NOMO-1 treated with DMSO at 0.1 percent for 48 hours (cell line): Measurements from ENCODE around the gene MOB4.
"Not testable (repeated sequence)": the region's sequence is repeated elsewhere in the genome, so short reads cannot be mapped to it uniquely, and the experiment has no call there.

Experiments used
- DNase-seq: peaks from one replicate; lab custom pipeline; 2025; ENCODE audit not compliant: unreplicated experiment; lab: John Stamatoyannopoulos, UW

The MOB4 gene

DNA sequence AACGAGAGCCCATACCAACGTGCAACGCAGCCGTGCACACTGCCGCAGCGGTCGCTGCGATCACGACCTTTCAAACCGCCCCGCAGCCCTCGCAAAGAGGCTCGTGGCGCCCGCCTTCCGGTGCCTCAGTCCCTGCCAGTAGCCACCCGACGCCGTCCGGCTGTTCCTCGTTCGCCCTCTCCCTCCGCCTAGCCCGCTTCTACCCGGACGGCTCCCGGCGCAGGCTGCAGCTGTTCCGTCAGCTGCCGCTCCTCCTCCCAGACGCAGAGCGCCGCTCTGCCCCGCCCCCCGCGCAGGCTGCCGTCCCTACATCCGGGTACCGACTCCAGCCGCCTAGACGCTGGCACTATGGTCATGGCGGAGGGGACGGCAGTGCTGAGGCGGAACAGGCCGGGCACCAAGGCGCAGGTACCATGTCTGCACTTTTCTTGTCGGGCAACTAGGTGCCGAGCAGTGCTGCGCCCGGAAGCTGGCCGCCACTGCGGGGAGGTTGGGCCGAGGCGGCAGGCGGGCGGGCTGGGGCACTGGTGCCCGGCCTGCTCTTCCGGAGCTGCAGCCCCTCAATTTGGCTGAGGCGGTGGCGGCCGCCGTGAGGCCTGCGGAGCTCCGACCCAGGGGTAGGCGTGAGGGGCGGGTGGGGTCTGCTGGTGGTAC, at the start of gene MOB4:
Gene MOB4, plus strand, starts transcription at position 328 of the 654 bp plus-strand sequence. Its CDS starts 21 bp downstream, at position 349.
- peak; percentile 95 for DNase-seq

DNA sequence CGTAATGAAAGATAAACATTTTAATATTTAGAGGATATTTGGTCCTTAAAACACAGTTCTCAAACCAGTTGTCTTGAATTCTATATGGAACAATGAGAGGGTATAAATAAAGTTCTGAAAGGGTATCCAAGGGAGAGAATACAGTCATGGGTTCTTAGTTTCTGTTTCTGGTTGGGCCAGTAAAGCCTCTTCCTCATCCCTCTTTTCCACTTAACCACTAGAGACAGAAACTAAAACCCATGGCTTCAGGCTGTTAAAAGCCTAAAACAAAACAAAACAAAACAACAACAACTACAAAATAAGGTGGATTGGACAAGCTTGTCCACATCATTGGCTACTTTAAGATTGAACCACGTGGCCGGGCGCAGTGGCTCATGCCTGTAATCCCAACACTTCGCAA, 43.7 kb upstream of the MOB4 start:
- DNase-seq, result no peak

DNA sequence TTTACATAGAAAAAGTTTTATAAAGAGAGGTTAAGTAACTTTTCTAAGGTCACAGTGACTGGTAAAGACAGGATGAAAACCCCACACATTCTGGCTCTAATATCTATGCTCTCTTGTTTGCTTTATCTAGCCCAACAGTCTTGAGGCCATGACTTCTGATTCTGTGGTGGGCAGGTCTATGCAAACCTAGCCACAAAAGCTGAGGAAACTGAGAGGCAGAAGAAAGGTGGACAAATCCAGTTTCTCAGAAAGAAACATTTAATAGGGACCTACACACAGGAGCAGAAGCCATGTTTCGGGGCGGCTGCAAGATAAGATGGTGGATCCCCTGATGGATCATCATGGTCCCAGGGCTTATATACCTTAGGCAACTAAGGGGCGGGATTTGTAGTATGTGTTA, 38.1 kb upstream of the MOB4 start:
- DNase-seq, result no peak

DNA sequence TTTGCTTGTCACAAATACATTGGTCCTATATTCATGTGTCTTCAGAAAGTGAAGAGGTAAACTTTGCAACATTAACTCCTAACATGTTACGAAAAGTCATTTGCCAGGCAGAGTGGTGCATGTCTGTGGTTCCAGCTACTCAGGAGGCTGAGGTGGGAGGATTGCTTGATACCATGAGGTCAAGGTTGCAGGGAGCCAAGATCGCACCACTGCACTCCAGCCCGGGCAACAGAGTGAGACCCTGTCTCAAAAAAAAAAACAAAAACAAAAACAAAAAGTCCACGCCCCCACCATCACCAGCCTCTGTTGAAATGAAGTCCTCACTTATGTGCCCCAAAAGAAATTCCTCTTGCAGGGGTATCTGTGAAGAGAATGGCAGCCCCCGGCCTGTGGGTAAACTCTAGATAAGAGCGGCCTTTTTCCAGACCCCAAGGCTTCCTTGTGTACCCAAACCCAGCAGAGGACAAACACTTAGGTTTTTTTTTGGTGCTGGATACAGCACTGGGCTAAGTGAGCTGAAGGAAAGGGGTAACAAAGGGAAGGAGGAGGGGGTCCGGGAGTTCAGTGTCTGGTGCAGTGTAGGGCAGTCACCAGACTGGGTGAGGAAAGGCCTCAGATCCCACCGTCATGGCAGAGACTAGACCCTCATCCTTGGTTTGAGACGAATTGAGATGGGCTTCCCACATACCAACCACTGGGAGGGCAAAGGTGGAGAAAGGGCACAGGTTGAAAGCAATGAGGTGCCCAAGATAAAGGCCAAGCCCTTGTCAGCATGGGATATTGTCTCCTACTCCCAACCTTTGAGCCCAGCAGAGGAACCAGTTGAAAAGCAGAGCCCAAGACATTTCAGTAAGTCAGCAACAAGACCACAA, 35.5 kb upstream of the MOB4 start:
- DNase-seq, result no peak

DNA sequence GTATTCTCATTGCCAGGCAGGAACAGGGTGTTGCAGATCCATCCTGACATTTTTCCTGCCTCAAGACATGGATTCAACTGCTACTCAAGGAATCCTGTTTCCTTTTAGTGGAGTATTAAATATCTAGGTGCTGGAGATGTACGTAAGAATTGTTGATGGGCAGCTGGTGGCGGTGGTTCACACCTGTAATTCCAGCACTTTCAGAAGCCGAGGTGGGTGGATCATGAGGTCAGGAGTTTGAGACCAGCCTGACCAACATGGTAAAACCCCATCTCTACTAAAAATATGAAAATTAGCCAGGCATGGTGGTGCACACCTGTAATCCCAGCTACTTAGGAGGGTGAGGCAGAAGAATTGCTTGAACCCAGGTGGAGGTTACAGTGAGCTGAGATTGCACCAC, 31.6 kb upstream of the MOB4 start:
- DNase-seq, result not testable (repeated sequence)

DNA sequence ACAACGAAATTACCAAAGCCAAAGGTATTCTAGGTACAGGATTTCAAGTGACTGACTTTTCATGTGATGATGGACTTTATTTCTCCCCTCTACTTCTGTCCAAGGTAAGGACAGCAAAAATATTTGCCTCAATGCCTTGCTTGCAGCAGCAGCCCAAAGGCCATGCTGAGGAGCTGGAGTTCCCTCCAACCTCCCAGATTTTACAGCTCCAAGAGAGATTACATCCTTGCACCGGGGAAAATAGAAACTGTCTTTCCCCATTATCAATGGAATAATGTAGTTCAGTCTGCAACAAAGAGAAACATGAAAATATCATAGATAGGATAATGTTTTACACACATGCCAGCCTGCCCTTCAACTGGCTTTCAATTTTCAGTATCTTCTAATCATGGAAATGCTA, 29.7 kb upstream of the MOB4 start:
- no peak for DNase-seq

DNA sequence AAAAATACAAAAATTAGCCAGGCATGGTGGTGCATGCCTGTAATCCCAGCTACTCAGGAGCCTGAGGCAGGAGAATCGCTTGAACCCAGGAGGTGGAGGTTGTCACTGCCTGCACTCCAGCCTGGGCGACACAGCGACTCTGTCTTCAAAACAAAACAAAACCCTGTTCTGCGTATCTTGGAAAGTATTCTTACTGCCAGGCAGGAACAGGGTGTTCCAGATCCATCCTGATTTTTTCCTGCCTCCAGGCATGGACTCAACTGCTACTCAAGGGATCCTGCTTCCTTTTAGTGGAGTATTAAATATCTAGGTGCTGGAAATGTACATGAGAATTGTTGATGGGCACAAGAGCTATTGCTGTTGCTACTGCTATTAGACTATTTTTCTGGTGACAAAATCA, 28.5 kb upstream of the MOB4 start:
- DNase-seq, result no peak

DNA sequence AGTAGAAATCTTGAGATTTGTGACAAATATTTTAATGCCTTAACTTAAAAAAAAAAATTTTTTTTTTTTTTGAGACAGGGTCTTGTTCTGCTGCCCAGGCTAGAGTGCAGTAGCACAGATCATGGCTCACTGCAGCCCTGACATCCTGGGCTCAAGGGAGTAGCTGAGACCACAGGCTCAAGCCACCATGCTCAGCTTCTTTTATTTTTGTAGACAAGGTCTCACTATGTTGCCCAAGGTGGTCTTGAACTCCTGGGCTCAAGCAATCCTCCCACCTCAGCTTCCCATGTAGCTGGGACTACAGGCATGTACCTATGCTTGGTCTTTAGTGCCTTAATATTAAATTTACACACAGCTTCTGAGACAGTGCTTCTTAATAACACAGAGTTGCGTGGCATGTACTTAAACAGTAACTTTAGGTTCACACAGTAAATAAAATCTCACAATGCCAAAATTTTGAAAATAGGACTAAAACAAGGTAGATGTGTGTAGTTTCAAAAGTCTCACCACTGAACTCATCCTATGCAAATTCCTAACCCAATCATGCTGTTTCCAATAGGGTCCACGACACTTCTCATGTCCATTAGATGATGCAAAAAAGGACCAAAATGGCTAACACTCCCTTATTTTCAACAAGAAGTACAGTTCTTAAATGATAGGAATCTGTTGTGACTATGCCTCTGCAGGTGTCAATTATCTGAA, 20.3 kb upstream of the MOB4 start:
- DNase-seq, result no peak

DNA sequence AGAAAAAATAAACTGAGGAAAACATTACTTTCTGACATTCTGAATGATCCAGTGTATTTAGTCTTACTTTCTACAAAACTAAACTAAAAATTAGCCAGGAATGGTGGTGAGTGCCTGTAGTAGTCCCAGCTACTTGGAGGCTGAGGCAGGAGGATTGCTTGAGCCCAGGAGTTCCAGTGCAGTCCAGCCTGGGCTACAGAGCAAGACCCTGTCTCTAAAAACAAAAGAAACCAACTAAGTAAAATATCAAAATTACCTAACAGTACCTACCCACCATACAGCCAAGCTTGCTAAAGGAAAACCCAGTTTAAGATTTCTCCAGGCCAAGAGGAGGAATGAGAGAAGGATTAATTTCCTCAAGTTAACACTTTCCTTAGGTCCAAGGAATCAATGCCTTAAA, 19.2 kb upstream of the MOB4 start:
- DNase-seq, result no peak

DNA sequence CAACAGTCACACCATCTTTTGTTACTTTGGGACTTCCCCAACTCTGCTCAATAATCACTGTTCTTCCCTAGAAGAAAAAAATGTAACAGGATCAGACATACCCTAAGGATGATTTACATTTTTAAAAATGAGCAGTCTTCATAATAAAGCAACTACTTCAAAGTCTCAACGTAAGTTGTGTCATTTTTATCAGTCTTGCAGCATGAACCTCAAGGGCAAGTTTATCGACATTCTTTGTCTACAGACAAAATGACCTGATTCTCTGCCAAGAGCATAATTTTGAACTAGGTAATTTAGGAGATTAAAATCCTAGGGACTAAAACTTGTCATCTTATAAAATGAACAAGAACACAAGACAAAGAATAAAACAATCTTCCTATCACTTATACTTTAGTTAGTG, 18.5 kb upstream of the MOB4 start:
- DNase-seq, result no peak

DNA sequence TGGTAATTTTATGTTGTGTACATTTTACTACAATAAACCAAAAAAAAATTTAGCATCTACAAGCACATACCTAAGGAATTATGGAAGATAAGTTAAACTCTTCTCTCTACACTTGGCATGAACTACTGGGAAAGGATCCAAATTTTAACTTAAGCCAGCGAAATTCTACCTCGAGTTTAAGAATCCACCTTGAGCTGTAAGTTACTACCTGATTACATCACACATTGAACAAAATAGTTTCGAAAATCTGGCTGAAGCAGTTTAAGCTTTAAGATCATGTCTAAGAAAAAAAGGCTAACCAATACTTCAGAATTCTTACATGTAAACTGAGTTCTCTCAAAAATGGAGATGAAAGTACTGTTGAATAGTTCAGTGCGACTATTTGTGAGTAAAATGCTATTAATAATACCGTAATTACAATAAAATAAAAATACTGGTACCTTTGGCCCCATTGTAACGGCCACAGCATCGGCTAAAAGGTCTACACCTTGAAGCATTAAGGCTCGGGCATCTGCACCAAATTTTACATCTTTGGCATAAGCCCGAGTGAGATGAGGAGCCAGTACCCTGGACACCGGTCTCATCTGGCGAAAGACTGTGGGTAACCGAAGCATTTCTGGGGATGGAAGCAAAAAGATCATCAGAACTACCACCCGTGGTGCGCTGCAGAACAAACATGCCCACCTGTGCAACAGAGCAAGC, 17.5 kb upstream of the MOB4 start:
- DNase-seq, result no peak

DNA sequence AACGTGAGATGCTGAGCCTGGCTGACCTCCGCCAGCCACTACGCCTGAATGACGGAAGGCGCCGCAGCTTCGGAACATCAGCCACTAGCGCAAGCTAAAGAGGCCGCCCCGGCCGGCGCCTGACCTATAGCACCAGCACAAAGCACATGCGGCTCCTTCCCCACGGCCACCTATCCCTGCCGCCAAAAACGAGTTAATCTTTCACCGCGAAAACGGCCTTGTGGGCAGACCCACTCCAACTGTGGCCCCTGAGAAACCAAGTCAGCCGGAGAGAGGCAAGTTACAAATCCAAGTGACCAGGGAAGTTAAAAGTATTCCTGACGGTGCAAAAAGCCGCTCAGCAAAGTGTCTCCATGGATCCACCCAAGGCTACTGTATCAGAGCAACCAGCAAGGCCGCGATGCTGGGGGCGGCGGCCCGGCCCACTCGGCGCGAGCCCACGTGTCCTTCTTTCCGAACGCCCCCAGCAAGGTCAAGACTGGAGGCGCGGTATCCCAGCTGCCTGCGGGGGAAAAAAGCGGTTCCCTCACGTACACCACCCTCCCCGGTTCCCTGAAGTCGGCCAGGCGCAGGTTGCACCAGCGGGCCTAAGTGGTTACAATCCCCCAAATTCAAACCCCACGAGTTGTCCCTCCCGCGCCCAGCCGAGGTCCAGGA, 16.8 kb upstream of the MOB4 start:
- peak; percentile 47 for DNase-seq

DNA sequence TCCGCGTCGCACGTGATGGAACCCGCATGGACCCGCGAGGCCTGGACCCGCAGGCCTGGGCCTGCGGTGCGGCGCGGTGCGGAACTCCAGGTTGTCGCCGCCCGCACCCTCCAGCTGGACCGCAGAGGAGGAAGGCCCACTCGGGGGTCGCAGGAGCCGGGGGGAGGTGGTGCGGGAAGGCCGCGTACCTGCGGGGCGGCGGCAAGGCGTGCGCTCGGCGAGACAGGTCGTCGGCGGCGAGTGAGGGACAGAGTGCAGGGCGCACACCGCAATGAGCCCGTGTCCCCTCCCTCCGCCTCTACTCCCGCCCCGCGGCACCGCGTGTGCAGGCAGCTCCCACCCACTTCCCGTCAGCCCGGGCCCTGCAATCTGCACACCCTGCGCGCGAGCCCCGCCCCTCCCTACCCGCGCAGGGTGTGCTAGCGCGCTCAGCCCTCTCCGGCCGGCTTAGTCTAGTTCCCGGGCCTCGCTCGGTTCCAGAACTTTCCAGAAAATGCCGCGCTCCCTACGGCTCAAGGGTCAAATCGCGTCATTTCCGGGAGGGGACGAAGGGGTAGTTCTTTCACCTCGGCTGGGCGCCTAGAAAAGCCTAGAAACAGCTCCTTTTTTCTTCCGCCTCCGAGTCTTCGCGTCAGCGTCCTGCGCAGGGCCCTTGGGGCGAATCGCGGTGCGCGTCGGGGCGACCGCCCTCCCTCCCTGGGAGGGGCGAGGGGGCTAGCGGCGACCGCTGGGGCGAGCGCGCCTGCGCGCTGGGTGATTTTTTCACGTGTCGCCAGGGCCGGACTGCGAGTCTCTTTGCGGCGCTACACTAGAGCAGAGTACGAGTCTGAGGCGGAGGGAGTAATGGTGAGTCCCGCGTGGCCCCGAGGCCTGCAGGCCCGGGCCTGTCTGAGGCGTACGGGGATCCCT, 16.0 kb upstream of the MOB4 start, which contains the start of the genes HSPD1 and HSPE1:
Gene HSPD1, minus strand, starts transcription at position 247 of the 909 bp plus-strand sequence. CDS start 992 bp downstream, outside the sequence.
Gene HSPE1, plus strand, starts transcription at position 786 of the 909 bp plus-strand sequence. Its CDS starts 58 bp downstream, at position 844.
- peak; percentile 99 for DNase-seq

DNA sequence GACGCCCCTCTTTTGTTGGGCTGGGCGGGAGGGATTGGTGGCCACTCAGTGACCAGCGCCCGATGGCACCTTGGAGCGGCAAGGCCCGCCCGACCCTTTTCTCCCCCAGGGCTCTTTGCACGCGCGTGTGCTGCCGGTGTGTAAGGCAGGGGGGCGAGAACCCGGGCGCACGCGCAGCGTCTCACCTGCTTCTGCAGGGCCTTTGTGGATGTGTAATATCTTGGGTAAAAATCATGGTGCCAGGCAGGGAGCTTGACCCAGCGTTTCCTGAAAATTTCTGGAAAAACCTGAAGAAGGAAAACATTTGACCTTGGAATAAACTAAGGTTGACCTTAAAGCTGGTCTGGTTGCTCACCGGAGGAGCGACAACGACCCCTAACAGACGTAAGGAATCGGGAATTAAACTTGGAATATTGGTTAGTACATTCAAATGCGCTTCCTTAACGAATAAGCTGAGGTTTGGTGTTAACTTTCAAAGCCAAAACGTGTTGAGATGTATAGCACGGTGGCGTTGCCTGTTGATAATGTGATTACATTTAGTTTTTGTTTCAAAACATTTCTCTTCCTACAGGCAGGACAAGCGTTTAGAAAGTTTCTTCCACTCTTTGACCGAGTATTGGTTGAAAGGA, 15.2 kb upstream of the MOB4 start:
- peak; percentile 9 for DNase-seq

DNA sequence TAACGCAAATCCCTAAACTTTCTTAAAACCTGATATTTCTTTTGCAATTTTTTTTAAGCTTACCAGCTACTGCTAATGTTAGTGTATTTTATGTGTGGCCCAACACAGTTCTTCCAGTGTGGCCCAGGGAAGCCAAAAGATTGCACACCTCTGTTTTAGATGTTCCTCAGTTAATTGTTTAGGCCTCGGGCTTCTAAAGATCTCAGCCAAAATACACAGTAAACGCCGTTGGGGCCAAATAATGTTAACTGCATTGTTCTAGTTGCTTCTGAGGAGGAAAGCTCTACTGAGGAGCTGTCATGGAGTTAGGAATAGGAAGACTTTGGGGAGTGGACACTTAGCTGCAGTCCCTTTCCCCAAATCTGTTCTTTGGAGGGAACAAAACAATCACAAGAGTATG, 13.7 kb upstream of the MOB4 start:
- DNase-seq, result no peak

DNA sequence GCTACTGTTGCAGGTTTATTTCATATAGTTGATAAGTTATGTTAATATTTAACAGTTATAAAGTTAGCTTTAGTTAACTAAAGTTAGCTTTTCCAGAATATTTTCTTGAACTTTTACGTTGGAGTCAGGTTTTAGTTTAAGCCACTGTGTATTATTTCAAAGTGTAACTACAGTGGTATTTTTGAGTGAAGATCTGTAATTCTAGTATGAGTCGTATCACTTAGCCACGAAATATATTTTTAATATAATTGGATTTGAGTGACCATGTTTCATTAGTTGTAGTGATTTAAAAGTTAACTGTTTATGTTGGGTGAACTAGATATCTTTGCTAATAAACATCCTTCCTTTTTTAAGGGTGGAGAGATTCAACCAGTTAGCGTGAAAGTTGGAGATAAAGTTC, 13.2 kb upstream of the MOB4 start:
- DNase-seq, result no peak

DNA sequence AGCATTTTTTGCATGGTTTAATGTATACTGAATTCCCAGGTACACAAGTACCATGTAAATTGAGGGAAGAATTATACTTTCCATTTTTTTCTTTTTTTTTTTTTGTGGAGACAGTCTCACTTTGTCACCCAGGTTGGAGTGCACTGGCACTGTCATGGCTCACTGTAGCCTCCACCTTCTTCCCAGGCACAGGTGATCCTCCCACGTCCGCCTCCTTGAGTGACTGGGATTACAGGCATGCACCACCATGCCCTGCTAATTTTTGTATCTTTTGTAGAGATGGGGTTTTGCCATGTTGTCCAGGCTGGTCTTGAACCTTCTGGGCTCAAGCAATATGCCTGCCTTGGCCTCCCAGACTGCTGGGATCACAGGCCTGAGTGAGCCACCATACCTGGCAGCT, 11.9 kb upstream of the MOB4 start:
- no peak for DNase-seq

DNA sequence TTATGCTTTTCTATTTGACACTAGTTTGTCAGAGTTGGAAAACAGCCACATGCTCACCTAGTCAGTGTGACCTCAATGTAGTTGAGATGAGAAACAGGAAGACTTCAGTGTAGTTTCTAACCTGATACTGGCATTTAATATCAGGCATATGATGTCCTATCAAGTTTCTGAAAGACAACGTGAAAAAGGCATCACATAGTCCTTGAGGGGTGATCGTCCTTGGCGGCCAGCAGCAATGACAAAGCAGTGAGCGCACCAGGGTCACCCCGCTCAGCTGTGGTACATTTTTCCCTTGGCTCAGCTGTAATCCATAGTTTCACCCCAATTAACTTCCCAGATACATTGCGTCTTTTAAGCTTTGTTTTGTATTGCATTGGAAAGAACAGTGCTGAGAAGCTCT, 11.4 kb upstream of the MOB4 start:
- DNase-seq, result no peak

DNA sequence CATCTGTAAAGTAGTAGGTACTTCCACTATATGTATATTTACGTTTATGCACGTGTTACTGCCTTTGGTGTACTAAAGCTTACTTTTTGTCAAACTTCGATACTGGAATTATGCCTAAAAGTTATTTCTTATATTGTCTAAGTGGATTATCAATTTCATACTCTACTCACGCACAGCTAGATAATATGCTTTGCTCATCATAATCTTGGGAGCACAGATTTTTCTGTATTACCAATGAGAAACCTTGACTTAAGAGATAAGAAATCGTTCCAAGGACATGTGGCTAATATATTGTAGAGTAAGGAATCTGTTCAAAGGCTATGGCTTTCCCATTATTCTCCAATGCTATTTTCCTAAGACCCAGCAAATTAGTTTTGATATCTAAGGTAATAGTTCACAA, 9.2 kb upstream of the MOB4 start:
- DNase-seq, result no peak
